SK-N-SH (cell line): ENCODE results near the gene LIG1.

Experiments used
- JUND ChIP-seq: IDR thresholded peaks from 2 replicates; pipeline ENCODE4 v1.4.0; 2012
- POLR2AphosphoS5 ChIP-seq: IDR thresholded peaks from 2 replicates; pipeline ENCODE4 v1.6.1; 2012; ENCODE audit warnings: low read depth, low read length
- RXRA ChIP-seq: IDR thresholded peaks from 2 replicates; pipeline ENCODE4 v1.4.0; 2012; ENCODE audit warnings: low read depth, mild to moderate bottlenecking, borderline replicate concordance
- TCF12 ChIP-seq: IDR thresholded peaks from 2 replicates; pipeline ENCODE4 v1.4.0; 2012
- TF ChIP-seq, protein P1 (sequence below): fragments of 200-600 bp; sonication (generic); IDR thresholded peaks from 2 replicates; pipeline ENCODE4 v1.6.1; 2017; ENCODE audit warnings: antibody characterized with exemption, mild to moderate bottlenecking, moderate library complexity

DNA sequence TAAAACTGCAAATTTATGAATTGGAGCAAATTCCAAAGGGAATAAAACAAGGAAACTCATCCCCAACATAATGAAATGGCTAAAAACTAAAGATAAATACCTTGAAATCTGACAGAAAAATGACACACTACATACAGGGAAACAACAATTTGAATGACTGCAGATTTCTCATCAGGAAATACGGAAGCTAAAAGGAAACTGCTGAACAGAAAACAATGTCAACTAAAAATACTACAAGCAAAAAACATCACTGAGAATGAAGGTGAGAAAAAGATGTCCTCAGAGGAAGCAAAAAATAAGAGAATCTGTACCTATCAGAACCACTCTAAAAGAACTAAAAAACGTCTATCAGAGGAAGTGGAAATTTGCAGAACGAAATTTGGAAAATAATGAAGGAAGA, 39.9 kb upstream of the LIG1 start:
- TF ChIP-seq RXRA = no peak
- TF ChIP-seq, protein P1, sequence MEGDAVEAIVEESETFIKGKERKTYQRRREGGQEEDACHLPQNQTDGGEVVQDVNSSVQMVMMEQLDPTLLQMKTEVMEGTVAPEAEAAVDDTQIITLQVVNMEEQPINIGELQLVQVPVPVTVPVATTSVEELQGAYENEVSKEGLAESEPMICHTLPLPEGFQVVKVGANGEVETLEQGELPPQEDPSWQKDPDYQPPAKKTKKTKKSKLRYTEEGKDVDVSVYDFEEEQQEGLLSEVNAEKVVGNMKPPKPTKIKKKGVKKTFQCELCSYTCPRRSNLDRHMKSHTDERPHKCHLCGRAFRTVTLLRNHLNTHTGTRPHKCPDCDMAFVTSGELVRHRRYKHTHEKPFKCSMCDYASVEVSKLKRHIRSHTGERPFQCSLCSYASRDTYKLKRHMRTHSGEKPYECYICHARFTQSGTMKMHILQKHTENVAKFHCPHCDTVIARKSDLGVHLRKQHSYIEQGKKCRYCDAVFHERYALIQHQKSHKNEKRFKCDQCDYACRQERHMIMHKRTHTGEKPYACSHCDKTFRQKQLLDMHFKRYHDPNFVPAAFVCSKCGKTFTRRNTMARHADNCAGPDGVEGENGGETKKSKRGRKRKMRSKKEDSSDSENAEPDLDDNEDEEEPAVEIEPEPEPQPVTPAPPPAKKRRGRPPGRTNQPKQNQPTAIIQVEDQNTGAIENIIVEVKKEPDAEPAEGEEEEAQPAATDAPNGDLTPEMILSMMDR = no peak
- no peak for TF ChIP-seq JUND
- TF ChIP-seq POLR2AphosphoS5 = no peak
- TF ChIP-seq TCF12 = no peak
